GM19351 (cell line): Measurements from ENCODE around the gene PPP2R5E.

ENCODE experiments used
- ATAC-seq: cut with Tn5 transposase; IDR thresholded peaks from one replicate; pipeline ENCODE4 v1.9.1; 2021; ENCODE audit warnings: mild to moderate bottlenecking, moderate library complexity; ENCODE audit not compliant: unreplicated experiment

PPP2R5E gene

DNA sequence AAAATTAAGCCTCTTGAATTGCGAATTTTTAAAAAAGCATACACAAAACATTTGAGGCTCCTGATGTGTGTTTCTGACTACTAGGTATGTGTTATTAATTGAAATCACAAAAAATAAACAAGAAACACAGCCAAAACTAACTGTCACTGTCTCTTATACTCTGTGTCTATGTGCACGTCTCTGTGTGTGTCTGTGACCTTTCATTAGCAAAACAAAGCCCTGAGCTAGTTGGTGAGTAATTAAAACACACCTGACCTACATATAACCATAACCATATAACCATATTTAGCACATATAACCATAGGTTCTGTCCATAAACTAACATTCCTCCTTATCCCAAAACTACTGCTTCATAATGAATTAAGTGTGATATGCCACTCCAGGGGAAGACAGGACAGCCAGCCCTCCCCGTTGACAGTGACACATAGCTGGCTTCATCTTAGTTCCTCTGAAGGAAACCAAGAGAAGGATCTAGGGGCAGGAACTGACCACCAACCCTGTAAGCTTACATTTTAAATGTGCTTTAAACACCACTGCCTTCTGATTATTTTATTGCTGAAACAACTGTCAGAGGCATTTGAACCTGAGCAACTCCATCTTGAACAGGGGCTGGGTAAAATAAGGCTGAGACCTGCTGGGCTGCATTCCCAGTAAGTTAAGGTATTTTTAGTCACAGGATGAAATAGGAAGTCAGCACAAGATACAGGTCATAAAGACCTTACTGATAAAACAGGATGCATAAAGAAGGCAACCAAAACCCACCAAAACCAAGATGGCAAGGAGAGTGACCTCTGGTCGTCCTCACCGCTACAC, 106.7 kb downstream of the PPP2R5E start:
- no peak for ATAC-seq

DNA sequence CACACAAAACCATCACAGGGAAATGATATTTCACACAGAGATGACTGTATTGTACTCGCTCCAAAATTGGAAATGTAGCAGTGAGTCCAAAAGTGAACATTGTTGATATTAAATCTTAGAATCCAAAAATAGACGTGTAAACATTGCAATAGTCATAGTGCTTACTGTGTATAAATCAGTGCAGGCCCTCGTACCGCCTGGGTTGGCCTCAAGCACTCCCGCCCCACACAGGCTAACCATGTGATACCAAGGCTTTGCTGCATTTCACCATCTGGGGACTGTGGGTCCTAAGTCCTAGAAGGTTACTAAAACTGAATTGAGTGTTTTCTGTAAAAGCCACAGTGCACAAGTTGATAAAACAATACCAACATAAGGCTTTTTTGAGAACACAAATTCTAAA, 107.3 kb downstream of the PPP2R5E start:
- ATAC-seq = no peak

DNA sequence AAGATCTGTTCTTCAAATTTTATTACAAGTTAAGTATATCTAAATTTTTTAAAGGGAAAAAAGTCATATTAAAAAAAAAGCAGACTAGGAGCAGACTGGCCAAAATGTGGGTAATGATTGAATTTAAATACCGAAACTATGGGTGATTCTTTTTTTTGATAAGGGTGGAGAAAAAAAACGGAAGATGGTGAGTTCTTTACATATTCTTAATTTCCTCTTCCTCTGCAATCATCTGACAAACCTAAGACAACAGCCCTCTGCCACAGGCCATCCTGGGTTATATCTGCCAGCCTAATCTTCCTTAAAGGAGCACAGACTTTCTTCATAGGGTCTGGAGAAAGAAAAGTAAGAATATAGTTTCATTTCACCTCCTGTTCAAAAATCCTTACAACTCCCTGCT, 108.0 kb downstream of the PPP2R5E start:
- ATAC-seq = no peak

DNA sequence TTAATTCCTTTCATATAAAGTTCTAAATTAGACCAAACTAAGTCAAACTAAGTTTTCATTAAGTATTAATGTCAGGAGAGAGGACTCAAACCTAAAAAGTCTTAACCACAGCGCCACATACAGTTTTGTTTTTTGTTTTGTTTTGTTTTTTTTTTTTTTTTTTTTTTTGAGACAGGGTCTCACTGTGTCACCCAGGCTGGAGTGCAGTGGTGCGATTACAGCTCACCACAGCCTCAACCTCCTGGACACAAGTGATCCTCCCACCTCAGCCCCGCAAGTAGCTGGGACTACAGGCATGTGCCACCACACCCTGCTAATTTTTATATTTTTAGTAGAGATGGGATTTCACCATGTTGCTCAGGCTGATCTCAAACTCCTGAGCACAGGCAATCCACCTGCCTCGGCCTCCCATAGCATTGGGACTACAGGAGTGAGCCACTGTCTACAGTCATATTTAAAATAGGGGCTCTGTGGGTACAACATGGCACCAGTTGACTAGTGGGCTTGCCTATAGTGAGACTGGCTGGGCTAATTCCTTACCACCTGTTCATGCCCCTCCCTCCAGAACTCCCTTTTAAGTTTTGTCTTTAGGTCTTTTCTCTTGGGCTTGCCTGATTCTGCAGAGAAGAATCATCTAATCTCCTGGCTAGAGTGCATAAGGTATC, 110.2 kb downstream of the PPP2R5E start:
- ATAC-seq = no peak

DNA sequence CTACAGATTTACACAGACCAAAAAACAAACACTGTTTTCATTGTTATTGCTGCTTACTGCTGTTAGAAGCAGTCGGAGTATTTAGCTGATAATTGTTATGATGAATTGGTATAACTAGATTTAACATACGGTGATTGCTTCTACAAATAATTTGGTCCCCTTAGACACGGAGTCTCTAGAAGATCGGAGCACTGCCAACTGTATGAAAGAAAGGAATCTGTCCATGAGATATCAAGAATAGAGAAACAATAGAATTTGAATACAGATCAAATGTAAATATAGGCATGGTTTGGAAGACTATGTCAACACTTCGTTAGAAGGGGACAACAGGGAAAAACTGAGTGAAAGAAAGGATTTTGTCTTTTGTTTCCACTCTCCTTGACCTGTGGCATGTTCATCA, 110.9 kb downstream of the PPP2R5E start:
- ATAC-seq = no peak

DNA sequence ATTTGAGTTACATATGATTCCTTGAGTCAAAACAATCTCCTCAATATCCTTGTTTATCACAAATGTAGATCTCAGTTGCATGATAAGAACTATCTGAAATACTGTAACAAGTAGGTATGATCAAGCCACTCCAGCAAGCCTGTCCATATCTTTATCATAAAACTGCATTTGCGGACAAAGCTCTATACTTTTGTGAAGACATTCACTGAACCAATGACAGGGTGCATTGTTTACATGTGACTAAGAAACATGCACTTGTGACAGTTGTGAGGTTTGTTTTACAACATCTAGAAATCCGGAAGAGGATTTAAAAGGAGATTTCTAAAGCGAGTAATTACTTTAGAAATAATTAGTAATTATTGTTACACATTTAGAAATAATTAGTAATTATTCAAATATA, 111.7 kb downstream of the PPP2R5E start:
- no peak for ATAC-seq

DNA sequence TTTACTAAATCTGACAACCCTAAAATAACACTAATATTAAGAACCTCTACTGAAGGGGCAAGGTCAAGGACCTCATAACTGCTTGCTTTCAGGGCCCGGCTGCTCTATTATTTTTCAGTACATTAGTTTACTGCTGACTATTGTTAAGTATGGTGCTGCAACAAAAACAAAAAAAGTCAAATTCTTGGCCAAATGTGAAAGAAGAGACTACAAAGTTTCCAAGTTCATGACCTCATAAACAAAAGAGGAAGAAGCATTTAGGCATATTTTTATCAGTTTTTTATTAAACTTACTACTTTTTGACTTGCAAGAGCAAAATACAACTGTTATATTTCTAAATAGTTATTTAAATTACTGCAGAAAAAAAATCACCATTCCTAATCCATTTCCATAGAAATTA, 114.7 kb downstream of the PPP2R5E start:
- no peak for ATAC-seq

DNA sequence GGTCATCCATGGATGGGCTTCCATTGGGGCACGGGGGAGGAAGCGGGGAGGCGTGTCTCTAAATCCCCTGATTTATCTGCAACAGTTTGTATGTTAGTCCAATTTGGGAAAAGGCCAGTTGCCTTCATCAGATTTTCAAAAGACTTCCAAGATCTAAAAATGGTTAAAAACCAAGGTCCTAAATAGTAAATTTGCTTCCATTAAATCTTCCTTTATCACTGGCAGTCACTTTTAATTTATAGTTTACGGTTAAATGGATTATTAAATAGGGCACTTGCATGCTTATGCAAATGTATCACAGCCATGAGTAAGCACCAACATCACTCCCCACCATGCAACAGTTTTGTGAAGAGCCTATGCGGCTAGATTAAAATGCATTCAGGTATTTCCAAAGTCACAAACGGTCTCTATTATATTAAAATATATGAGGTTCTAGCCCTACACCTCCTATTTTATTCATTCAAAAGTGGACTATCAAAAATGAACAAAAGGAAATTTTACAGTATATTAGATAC, 116.3 kb downstream of the PPP2R5E start:
- ATAC-seq = no peak

DNA sequence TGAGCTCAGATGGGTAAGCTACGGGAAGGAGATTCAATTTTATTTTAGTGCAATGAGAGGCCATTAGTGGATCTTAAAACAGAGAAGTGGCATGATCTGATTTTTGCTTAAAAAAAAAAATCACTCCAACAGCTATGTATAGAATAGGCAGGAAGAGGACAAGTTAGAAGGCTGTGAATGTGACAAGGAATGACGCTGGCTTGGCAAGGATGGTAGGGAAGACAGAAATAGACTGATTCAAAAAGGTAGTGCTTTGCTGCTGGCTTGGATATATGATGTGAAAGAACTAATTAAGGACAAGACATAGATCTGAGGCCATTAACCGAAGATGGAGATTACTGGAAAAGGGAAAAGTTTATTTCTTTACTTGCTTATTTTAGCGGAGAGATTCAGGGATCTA, 119.3 kb downstream of the PPP2R5E start:
- no peak for ATAC-seq

DNA sequence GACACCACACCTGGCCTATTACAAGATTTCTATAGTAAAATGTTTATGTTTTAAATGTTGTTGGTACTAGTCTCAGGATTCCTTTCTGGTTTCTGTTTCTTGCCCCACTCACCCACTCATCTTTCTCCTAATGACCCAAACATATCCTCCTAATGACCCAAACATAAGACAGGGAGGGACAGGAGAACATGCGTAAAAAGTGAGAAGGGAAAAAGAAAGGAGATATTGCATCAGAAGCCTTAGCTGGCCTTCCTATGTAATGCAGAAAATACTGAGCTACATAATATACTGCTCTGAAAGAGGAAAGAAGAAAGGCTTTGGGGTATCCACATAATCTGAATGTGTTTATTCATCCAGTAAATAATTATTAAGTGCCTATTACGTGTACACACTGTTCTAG, 119.8 kb downstream of the PPP2R5E start:
- no peak for ATAC-seq

DNA sequence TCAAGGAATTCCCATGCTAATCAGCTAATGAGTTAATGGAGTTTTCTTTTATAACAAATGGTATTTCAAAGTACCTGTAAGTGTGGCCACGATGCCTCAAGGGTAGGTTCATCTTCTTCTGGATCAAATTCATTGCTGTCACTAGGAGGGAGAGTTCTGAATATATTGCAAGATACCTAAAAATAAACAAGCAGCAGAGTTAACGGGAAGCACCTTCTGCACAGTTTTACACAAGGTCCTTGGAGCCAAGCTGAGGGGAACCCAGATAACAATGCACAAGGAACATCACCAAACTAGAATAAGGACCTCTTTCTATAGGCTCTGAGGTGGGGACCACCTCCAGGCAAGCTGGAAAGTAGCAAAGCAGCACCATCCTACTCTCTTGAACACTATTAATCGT, 121.3 kb downstream of the PPP2R5E start:
- ATAC-seq = no peak

DNA sequence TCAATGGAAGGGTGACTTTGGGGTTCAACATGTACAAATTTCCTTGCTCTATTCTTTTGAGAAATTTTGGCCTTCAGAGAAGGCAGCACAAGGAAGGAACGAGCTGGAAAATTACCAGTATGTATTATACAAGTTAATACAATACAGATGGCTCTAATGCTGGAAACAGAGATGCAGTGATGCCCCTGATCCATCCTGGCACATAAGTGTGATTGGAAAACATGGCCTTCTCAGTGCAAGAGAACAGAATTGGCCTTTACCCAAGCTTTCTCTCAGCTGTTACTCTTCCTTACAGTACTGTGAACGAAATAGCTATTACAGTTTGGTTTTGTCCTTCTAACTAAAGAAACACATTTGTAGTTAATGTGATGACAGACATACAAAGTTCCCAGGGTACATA, 122.0 kb downstream of the PPP2R5E start:
- no peak for ATAC-seq

DNA sequence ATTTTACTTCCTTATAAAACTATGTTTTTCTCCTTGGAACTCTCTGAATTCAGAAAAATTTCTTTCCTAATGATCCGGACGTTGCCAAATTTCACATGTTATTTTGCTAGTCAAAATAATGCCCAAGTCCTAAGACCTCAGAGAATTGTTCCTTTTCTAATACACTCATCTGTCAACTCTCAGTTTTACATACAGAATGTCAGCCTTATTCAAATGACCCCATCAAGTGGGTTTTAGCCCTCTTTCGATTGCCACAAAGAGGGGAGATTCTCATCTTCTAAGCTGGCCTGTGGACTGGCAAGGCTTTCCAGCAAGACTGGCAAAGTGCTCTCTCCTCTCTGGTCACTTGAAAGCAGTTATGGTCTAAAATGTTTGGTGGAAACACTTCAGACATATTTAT, 125.2 kb downstream of the PPP2R5E start:
- ATAC-seq = peak; percentile 48

DNA sequence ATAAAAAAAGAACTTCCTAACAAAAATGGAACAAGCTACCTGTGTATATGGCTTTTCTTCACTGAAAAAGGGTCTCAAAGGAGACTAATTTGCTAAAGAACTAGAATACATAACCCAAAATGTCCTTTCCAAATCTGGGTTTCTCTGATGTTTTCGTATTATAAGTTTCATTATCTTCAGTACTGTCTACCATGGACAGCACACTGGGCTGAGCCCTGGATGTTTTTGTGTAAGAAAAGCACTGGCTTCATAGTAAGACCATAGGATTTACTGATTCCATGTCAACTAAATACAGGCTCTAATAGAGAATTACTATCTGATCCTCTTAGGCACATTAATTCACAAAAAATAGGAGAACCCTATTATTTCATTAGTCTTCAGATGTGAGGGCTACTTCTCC, 130.2 kb downstream of the PPP2R5E start:
- no peak for ATAC-seq

DNA sequence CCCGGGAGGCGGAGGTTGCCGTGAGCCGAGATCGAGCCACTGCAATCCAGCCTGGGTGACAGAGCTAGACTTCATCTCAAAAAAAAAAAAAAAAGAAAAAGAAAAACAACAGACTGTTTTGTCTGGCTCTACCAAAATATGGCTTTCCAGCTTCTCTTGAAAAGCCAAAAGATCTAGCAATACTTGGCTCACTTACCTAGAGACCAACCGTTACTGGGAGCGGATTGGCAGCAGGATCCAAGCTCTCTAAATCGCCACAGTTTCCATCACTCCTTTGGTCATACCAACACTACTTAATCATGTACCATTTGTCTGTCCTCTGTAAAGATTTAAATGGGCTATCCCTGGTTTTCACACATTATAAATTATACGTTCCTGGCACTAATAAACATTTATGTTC, 136.8 kb downstream of the PPP2R5E start:
- no peak for ATAC-seq

DNA sequence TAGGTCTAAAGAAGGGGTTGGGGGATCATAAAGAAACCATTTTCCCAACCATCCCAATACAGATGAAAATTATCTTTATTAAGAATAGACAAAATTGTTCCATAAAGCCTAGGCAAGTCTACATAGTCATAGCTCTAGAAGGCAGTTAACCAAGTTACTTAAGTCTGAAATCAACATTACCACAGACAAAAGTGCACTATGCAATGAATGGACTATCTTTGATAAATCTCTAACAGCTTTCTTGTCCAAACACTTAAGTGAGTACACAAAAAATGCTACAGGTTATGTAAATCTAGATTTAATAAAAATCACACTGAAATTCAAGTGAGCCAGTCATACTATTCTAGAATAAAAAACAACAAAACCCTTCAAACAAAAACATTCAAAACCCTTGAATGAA, 137.5 kb downstream of the PPP2R5E start:
- ATAC-seq = no peak

DNA sequence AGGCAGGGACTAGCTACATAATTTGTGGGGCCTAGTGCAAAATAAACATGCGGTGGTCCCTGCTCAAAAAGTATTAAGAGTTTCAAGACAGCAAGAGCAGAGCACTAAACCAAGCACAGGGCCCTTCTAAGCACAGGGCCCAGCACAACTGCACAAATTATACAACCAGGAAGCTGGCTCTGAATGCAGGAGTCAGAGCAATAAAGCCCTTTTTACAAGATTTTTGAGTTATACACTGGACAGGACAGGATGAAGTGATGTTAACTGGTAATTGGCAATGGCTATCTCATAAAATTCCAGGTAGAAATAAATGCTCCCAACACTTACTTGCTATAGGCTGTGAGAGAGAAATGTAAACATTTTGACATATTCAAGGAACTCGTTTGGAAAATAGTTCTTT, 138.3 kb downstream of the PPP2R5E start:
- ATAC-seq = no peak

DNA sequence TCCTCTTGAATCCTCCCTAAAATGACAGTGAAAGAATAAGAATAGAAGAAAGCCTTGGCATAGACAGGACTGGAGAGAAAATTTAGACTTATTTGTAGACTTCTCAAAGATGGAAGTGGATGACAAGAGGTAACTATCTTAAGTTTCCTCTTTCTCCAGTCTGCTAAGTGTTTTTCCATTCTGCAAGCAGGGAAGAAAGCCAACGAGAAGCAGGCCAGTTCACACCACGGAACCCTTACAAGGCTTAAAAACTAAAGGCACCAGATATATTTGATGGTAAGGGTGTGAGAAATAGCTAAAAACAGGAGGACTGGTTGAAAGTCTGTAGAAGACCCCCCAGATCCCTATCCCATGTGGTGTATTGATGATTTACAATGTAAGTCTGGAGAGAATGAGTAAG, 141.5 kb downstream of the PPP2R5E start:
- ATAC-seq = no peak

DNA sequence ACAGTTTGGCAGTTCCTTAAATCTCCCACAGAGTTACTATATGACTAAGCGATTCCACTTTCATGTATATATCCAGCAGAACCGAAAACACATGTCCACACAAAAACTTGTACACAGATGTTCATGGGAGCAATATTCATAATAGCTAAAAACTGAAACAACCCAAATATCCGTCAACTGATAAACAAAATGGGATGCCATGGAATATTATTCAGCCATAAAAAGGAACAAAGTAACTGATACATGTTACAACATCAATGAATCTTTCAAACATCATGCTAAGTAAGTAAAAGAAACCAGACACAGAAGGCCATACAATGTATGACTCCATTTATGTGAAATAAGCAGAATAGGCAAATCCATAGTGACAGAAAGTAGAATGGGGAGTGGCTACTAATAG, 144.2 kb downstream of the PPP2R5E start:
- no peak for ATAC-seq

DNA sequence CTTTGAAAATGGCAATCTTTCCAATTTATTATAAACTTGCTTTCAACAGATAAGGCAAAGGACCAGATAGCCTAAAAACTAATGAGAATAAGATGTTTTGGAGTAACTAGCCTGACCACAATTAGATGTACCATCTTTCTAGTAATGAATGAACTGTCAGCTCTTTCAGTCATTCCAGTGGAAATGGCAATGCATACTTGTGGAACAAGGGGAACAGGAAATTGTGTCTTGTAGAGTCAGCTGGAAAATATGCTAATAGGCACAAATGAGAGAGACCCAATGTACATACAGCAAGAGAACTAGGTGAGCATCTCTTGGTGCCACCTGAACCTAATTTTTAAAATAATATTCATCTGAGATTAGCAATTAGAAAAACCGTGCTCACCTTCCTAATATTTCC, 148.3 kb downstream of the PPP2R5E start:
- ATAC-seq = no peak

DNA sequence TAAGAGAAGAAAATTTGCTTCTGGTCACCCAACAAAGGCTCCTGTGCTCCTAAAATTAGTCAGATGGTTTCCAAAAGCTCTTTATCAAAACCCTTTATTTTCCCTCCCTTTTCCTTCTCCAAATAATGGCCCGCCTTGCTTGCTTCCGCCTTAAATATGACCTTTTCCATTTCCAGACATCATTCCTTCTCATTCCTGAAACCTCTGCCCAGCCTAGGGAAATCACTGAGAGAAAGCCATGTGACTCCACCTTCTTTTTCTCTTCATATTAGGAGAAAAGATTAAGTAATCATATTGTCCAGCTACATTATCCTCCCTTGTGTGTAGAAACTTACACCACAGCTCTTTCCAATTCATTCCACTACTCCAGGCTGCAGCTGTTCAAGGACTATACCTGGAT, 148.7 kb downstream of the PPP2R5E start:
- no peak for ATAC-seq

DNA sequence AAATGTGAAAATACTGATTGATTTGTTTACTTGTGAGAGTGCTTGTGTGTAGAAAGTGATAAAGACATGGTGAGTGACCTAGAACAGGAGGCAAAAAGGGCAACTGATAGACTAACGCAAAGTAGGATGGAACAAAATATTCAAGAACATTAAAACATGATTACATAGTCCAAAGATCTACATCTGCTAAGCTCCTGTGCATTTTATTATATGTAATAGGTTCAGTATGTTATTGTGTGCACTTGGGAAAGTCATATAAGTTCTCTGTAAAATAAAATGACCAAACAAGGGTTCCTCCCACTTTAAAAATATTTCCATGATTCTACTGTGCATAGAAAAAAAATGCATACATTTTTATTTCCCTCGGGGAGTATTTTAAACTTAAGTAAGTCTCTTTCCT, 150.2 kb downstream of the PPP2R5E start:
- no peak for ATAC-seq
